Skin of body (tissue), 2 donors: Measurements from ENCODE around the gene GTPBP2. TPM values are rescaled to one million over a fixed set of nuclear protein-coding genes. Genes with fewer than 3 reads are reported as not detected.
"Not testable (repeated sequence)": the region's sequence is repeated elsewhere in the genome, so short reads cannot be mapped to it uniquely, and the experiment has no call there.

ENCODE experiments used
- DNase-seq: peaks from one replicate; lab custom pipeline; 2025; lab: John Stamatoyannopoulos, UW
- total RNA-seq: library from RNA; depleted of rRNA; stranded (reverse); fragments of >200 nt; gene quantifications from one replicate; pipeline ENCODE4 v1.2.3, GENCODE V29; 2014

Gene GTPBP2
- total RNA-seq, 1 donor from 2014 or later, result 34.8 TPM

- DNase-seq, result no peak
These were observed 29.1 kb upstream of the GTPBP2 start for GRCh38 chr6:43658161-43658560.

- no peak for DNase-seq
These were observed 28.2 kb upstream of the GTPBP2 start for GRCh38 chr6:43657221-43657802.

- DNase-seq, result not testable (repeated sequence)
These were observed 23.8 kb upstream of the GTPBP2 start for GRCh38 chr6:43652822-43653221.

- no peak for DNase-seq
These were observed 19.2 kb upstream of the GTPBP2 start for GRCh38 chr6:43648248-43648647.

- no peak for DNase-seq
These were observed 18.5 kb upstream of the GTPBP2 start for GRCh38 chr6:43647613-43648012.

GRCh38 chr6:43645613-43645964 lies 16.5 kb upstream of the GTPBP2 start:
- no peak for DNase-seq

GRCh38 chr6:43644940-43645612 lies 16.0 kb upstream of the GTPBP2 start, which contains the start of gene RSPH9:
TSS of gene RSPH9 (plus strand) at chr6:43645036. CDS start at chr6:43645099, 63 bp downstream.
- peak; percentile 69 for DNase-seq

- DNase-seq, result no peak
These were observed 11.1 kb upstream of the GTPBP2 start for GRCh38 chr6:43639984-43640800.

GRCh38 chr6:43636308-43636659 lies 7.2 kb upstream of the GTPBP2 start:
- no peak for DNase-seq

GRCh38 chr6:43635387-43636307 lies 6.6 kb upstream of the GTPBP2 start, which contains the start of gene MAD2L1BP:
TSS of gene MAD2L1BP (plus strand) at chr6:43635840. CDS start at chr6:43635876, 36 bp downstream.
- peak; percentile 59 for DNase-seq

- no peak for DNase-seq
These were observed 5.7 kb upstream of the GTPBP2 start for GRCh38 chr6:43634702-43635303.

- not testable (repeated sequence) for DNase-seq
These were observed 3.9 kb upstream of the GTPBP2 start for GRCh38 chr6:43633002-43633401.

- DNase-seq, result no peak
These were observed 2.0 kb upstream of the GTPBP2 start for GRCh38 chr6:43630980-43631619.

GRCh38 chr6:43629505-43630300 lies 639 bp upstream of the GTPBP2 start:
- peak; percentile 98 for DNase-seq

GRCh38 chr6:43628393-43629103 lies 516 bp downstream of the GTPBP2 start:
- no peak for DNase-seq

GRCh38 chr6:43627008-43627825 lies 1.8 kb downstream of the GTPBP2 start:
- peak; percentile 71 for DNase-seq

- DNase-seq, result no peak
These were observed 3.6 kb downstream of the GTPBP2 start for GRCh38 chr6:43625393-43625992.
